SK-N-SH treated with all-trans-retinoic acid at 6 μM for 48 hours (cell line): Measurements from ENCODE around the gene PRPF38B.

Experiments used
- ATAC-seq: fragments of 200-7000 bp; cut with Tn5 transposase; 3 replicates; pipeline ENCODE4 v1.9.1; 2020; ENCODE audit warnings: mild to moderate bottlenecking, moderate library complexity
- ARNTL ChIP-seq: fragments of 450-650 bp; formaldehyde crosslinking; IDR thresholded peaks from 2 replicates; pipeline ENCODE4 v1.5.0; 2020; ENCODE audit warnings: low read depth, mild to moderate bottlenecking, moderate library complexity, borderline replicate concordance
- CSDC2 ChIP-seq: fragments of 250-450 bp; sonication (Bioruptor Pico); IDR thresholded peaks from 2 replicates; pipeline ENCODE4 v1.5.0; 2020; ENCODE audit warnings: mild to moderate bottlenecking, moderate library complexity
- ESRRG ChIP-seq: fragments of 250-450 bp; sonication (Bioruptor Pico); IDR thresholded peaks from 2 replicates; pipeline ENCODE4 v1.6.1; 2021; ENCODE audit warnings: mild to moderate bottlenecking
- GLIS3 ChIP-seq: fragments of 250-450 bp; sonication (Bioruptor Pico); IDR thresholded peaks from 2 replicates; pipeline ENCODE4 v1.5.0; 2020; ENCODE audit warnings: mild to moderate bottlenecking, moderate library complexity
- ISL1 ChIP-seq: fragments of 250-450 bp; sonication (Bioruptor Pico); IDR thresholded peaks from 2 replicates; pipeline ENCODE4 v2.1.2; 2022; ENCODE audit warnings: mild to moderate bottlenecking, moderate library complexity
- OSR1 ChIP-seq: fragments of 250-450 bp; sonication (Bioruptor Pico); IDR thresholded peaks from 2 replicates; pipeline ENCODE4 v1.8.0; 2022; ENCODE audit warnings: moderate library complexity, mild to moderate bottlenecking, inconsistent platforms
- PPARA ChIP-seq: fragments of 250-450 bp; sonication (Bioruptor Pico); IDR thresholded peaks from 2 replicates; pipeline ENCODE4 v1.5.0; 2020; ENCODE audit warnings: mild to moderate bottlenecking, borderline replicate concordance
- RARB ChIP-seq: fragments of 250-450 bp; sonication (Bioruptor Pico); IDR thresholded peaks from 2 replicates; pipeline ENCODE4 v1.8.0; 2021; ENCODE audit warnings: mild to moderate bottlenecking, moderate library complexity
- TCF4 ChIP-seq: fragments of 250-450 bp; sonication (Bioruptor Pico); IDR thresholded peaks from 2 replicates; pipeline ENCODE4 v1.8.0; 2021; ENCODE audit warnings: mild to moderate bottlenecking, moderate library complexity, borderline replicate concordance
- TOX ChIP-seq: fragments of 250-450 bp; sonication (Bioruptor Pico); IDR thresholded peaks from 2 replicates; pipeline ENCODE4 v1.8.0; 2021; ENCODE audit warnings: mild to moderate bottlenecking, moderate library complexity, borderline replicate concordance
- TSHZ2 ChIP-seq: fragments of 250-450 bp; sonication (Bioruptor Pico); IDR thresholded peaks from 2 replicates; pipeline ENCODE4 v1.5.0; 2020; ENCODE audit warnings: mild to moderate bottlenecking, moderate library complexity
- ZC3H10 ChIP-seq: fragments of 250-450 bp; sonication (Bioruptor Pico); IDR thresholded peaks from 2 replicates; pipeline ENCODE4 v1.5.1; 2021; ENCODE audit warnings: mild to moderate bottlenecking, moderate library complexity
- ZFP3 ChIP-seq: fragments of 250-450 bp; sonication (Bioruptor Pico); IDR thresholded peaks from 2 replicates; pipeline ENCODE4 v1.5.0; 2020; ENCODE audit warnings: mild to moderate bottlenecking, moderate library complexity
- ZFP30 ChIP-seq: fragments of 450-650 bp; formaldehyde crosslinking; IDR thresholded peaks from 2 replicates; pipeline ENCODE4 v1.5.0; 2022; ENCODE audit warnings: mild to moderate bottlenecking, moderate library complexity
- ZNF70 ChIP-seq: fragments of 450-650 bp; formaldehyde crosslinking; IDR thresholded peaks from 2 replicates; pipeline ENCODE4 v1.5.0; 2020; ENCODE audit warnings: mild to moderate bottlenecking, moderate library complexity
- TF ChIP-seq, protein P1 (sequence below): fragments of 250-450 bp; sonication (Bioruptor Pico); IDR thresholded peaks from 2 replicates; pipeline ENCODE4 v1.5.1; 2021; ENCODE audit warnings: mild to moderate bottlenecking, moderate library complexity
- TF ChIP-seq, protein P2 (sequence below): fragments of 250-450 bp; sonication (Bioruptor Pico); IDR thresholded peaks from 2 replicates; pipeline ENCODE4 v1.5.1; 2020; ENCODE audit warnings: low read depth, mild to moderate bottlenecking, moderate library complexity
- TF ChIP-seq, protein P3 (sequence below): fragments of 250-450 bp; sonication (Bioruptor Pico); IDR thresholded peaks from 2 replicates; pipeline ENCODE4 v1.8.0; 2021; ENCODE audit warnings: low read depth, mild to moderate bottlenecking, moderate library complexity, borderline replicate concordance
- TF ChIP-seq, protein P4 (sequence below): fragments of 250-450 bp; sonication (Bioruptor Pico); IDR thresholded peaks from 2 replicates; pipeline ENCODE4 v1.8.0; 2020; ENCODE audit warnings: mild to moderate bottlenecking, moderate library complexity, borderline replicate concordance

Gene PRPF38B

DNA sequence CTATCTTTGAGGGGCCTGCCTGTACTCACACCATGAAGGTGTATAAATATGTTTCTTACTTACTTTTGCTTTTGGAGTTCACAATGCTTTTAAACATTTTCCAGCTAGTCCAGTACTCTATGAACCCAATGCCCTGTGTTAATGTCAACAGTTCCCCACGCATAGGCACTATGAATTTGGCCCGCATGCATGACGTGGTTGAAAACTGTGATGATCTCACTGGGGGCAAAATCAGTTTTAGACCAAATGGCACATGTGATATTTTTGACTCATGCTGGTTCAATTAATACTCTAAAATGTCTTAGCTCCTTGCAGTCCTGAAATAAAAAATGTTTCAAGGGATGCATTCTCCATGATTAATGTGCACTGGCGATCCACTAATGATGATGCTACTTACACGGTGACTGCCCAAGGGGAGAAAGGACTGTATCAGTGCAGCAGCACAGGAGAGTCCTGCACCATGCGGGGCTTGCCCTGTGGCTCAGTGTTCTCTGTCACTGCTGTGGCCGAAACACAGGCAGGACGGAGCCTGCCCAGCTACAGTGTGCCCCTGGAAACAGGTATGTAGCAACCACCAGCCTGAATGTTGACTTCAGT lies 36.3 kb downstream of the PRPF38B start:
- no peak for ATAC-seq
- no peak for TF ChIP-seq ZC3H10 (CRISPR knock-in tag)
- TF ChIP-seq TSHZ2 (CRISPR knock-in tag): no peak
- TF ChIP-seq ISL1 (CRISPR knock-in tag): no peak
- no peak for TF ChIP-seq PPARA (CRISPR knock-in tag)
- TF ChIP-seq GLIS3 (CRISPR knock-in tag): no peak
- TF ChIP-seq, protein P1, sequence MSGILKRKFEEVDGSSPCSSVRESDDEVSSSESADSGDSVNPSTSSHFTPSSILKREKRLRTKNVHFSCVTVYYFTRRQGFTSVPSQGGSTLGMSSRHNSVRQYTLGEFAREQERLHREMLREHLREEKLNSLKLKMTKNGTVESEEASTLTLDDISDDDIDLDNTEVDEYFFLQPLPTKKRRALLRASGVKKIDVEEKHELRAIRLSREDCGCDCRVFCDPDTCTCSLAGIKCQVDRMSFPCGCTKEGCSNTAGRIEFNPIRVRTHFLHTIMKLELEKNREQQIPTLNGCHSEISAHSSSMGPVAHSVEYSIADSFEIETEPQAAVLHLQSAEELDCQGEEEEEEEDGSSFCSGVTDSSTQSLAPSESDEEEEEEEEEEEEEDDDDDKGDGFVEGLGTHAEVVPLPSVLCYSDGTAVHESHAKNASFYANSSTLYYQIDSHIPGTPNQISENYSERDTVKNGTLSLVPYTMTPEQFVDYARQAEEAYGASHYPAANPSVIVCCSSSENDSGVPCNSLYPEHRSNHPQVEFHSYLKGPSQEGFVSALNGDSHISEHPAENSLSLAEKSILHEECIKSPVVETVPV (CRISPR knock-in tag): no peak
- no peak for TF ChIP-seq ARNTL (CRISPR knock-in tag)
- TF ChIP-seq ZNF70 (CRISPR knock-in tag): no peak
- TF ChIP-seq, protein P2, sequence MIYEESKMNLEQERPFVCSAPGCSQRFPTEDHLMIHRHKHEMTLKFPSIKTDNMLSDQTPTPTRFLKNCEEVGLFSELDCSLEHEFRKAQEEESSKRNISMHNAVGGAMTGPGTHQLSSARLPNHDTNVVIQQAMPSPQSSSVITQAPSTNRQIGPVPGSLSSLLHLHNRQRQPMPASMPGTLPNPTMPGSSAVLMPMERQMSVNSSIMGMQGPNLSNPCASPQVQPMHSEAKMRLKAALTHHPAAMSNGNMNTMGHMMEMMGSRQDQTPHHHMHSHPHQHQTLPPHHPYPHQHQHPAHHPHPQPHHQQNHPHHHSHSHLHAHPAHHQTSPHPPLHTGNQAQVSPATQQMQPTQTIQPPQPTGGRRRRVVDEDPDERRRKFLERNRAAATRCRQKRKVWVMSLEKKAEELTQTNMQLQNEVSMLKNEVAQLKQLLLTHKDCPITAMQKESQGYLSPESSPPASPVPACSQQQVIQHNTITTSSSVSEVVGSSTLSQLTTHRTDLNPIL (CRISPR knock-in tag): no peak
- no peak for TF ChIP-seq ZFP30 (CRISPR knock-in tag)
- TF ChIP-seq, protein P3, sequence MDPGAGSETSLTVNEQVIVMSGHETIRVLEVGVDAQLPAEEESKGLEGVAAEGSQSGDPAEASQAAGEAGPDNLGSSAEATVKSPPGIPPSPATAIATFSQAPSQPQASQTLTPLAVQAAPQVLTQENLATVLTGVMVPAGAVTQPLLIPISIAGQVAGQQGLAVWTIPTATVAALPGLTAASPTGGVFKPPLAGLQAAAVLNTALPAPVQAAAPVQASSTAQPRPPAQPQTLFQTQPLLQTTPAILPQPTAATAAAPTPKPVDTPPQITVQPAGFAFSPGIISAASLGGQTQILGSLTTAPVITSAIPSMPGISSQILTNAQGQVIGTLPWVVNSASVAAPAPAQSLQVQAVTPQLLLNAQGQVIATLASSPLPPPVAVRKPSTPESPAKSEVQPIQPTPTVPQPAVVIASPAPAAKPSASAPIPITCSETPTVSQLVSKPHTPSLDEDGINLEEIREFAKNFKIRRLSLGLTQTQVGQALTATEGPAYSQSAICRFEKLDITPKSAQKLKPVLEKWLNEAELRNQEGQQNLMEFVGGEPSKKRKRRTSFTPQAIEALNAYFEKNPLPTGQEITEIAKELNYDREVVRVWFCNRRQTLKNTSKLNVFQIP: no peak
- no peak for TF ChIP-seq RARB (CRISPR knock-in tag)
- TF ChIP-seq OSR1 (CRISPR knock-in tag): no peak

DNA sequence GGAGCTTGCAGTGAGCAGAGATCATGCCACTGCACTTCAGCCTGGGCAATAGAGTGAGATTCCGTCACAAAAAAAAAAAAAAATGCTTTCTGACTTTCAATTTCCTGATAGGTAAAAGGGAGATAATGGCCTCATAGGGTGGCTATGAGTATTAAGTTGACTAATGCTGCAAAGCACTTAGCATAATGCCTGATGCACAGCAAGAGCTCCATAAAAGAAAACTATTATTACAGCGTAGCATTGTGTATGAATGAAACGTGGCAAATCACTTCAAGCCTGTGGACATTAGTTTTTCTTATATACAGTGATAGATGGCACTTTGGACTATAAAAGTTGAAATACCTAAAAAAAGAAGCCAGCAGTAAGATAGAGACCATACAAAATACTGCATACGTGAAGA lies 37.4 kb downstream of the PRPF38B start:
- ATAC-seq: no peak
- TF ChIP-seq CSDC2 (CRISPR knock-in tag) (no peak), RARB (CRISPR knock-in tag) (no peak)
- TF ChIP-seq, all 23 proteins: peak for 0

- no peak for ATAC-seq
- no peak for TF ChIP-seq ZNF70 (CRISPR knock-in tag)
- no peak for TF ChIP-seq ZFP3 (CRISPR knock-in tag)
- no peak for TF ChIP-seq ZC3H10 (CRISPR knock-in tag)
- TF ChIP-seq CSDC2 (CRISPR knock-in tag): no peak
- no peak for TF ChIP-seq GLIS3 (CRISPR knock-in tag)
- no peak for TF ChIP-seq TCF4 (CRISPR knock-in tag)
- TF ChIP-seq, protein P2 (CRISPR knock-in tag): no peak
- TF ChIP-seq, protein P4, sequence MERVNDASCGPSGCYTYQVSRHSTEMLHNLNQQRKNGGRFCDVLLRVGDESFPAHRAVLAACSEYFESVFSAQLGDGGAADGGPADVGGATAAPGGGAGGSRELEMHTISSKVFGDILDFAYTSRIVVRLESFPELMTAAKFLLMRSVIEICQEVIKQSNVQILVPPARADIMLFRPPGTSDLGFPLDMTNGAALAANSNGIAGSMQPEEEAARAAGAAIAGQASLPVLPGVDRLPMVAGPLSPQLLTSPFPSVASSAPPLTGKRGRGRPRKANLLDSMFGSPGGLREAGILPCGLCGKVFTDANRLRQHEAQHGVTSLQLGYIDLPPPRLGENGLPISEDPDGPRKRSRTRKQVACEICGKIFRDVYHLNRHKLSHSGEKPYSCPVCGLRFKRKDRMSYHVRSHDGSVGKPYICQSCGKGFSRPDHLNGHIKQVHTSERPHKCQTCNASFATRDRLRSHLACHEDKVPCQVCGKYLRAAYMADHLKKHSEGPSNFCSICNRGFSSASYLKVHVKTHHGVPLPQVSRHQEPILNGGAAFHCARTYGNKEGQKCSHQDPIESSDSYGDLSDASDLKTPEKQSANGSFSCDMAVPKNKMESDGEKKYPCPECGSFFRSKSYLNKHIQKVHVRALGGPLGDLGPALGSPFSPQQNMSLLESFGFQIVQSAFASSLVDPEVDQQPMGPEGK (CRISPR knock-in tag): no peak
- no peak for TF ChIP-seq PPARA (CRISPR knock-in tag)
- no peak for TF ChIP-seq ESRRG
- no peak for TF ChIP-seq TOX (CRISPR knock-in tag)
- TF ChIP-seq, protein P1 (CRISPR knock-in tag): no peak
- TF ChIP-seq, all 23 proteins: peak for 0
These were observed 40.3 kb downstream of the PRPF38B start for GRCh38 chr1:108732398-108732797.
